GM12878 (cell line): ENCODE measurements around the gene BMAL2. TPM values are rescaled to one million over a fixed set of nuclear protein-coding genes. Genes with fewer than 3 reads are reported as not detected.

Experiments used
- ASH2L ChIP-seq: fragments of 300-600, 200-600 bp; sonication (generic); IDR thresholded peaks from 2 replicates; pipeline ENCODE4 v1.6.1; 2017; ENCODE audit warnings: low read depth, mild to moderate bottlenecking, borderline replicate concordance
- CREB1 ChIP-seq: IDR thresholded peaks from 2 replicates; pipeline ENCODE4 v1.6.1; 2012; ENCODE audit warnings: low read depth, mild to moderate bottlenecking, inconsistent platforms
- DPF2 ChIP-seq: fragments of 450-650 bp; IDR thresholded peaks from 2 replicates; pipeline ENCODE4 v1.6.1; 2017; ENCODE audit warnings: mild to moderate bottlenecking
- EGR1 ChIP-seq, 2 experiments: IDR thresholded peaks; 1 replicate in 1 of 2; 2 replicates in 1 of 2; pipeline ENCODE4 v1.6.1; 2011 to 2012; ENCODE audit warnings: low read depth in 2 of 2, low read length in 2 of 2, borderline replicate concordance in 1 of 2, mild to moderate bottlenecking in 1 of 2, moderate library complexity in 1 of 2
- EP300 ChIP-seq, 2 experiments: fragments of 150-350 bp in 1 of 2; IDR thresholded peaks; 2 replicates each; pipeline ENCODE4 v1.6.1; 2011 to 2012; ENCODE audit warnings: low read depth in 2 of 2, low read length in 2 of 2, borderline replicate concordance in 1 of 2, improper control_type of control experiment in 1 of 2, inconsistent platforms in 1 of 2; ENCODE audit not compliant: control insufficient read depth in 1 of 2
- GABPA ChIP-seq: IDR thresholded peaks from 2 replicates; pipeline ENCODE4 v1.6.1; 2014; ENCODE audit warnings: antibody characterized with exemption, low read depth, mild to moderate bottlenecking, inconsistent platforms
- IKZF1 ChIP-seq: fragments of 450-650 bp; conservative IDR thresholded peaks from 2 replicates; pipeline ENCODE4 v1.6.1; 2017; ENCODE audit warnings: antibody characterized with exemption, mild to moderate bottlenecking
- IRF4 ChIP-seq: IDR thresholded peaks from 2 replicates; pipeline ENCODE4 v1.6.1; 2011; ENCODE audit warnings: low read depth, low read length
- JUND ChIP-seq: IDR thresholded peaks from 2 replicates; pipeline ENCODE4 v1.6.1; 2012; ENCODE audit warnings: low read depth, mild to moderate bottlenecking, low read length, improper control_type of control experiment, moderate library complexity
- LARP7 ChIP-seq: fragments of 450-650 bp; IDR thresholded peaks from 2 replicates; pipeline ENCODE4 v1.6.1; 2017; ENCODE audit warnings: mild to moderate bottlenecking
- PML ChIP-seq: IDR thresholded peaks from 2 replicates; pipeline ENCODE4 v1.6.1; 2012; ENCODE audit warnings: low read length, inconsistent platforms
- POU2F2 ChIP-seq: IDR thresholded peaks from 3 replicates; pipeline ENCODE4 v1.6.1; 2011; ENCODE audit warnings: low read depth, mild to moderate bottlenecking, low read length, borderline replicate concordance
- RAD51 ChIP-seq: fragments of 450-650 bp; IDR thresholded peaks from 2 replicates; pipeline ENCODE4 v1.6.1; 2016; ENCODE audit warnings: moderate library complexity, mild to moderate bottlenecking, inconsistent platforms
- SMARCA5 ChIP-seq: fragments of 450-650 bp; IDR thresholded peaks from 2 replicates; pipeline ENCODE4 v1.6.1; 2017; ENCODE audit warnings: mild to moderate bottlenecking
- SREBF1 ChIP-seq: IDR thresholded peaks from 2 replicates; pipeline ENCODE4 v1.6.1; 2012; ENCODE audit warnings: mild to moderate bottlenecking, low read length
- SUZ12 ChIP-seq: fragments of 200-600 bp; sonication (generic); IDR thresholded peaks from one replicate; pipeline ENCODE4 v1.6.1; 2018; ENCODE audit warnings: antibody characterized with exemption, mild to moderate bottlenecking; ENCODE audit not compliant: unreplicated experiment
- YBX1 ChIP-seq: fragments of 450-650 bp; IDR thresholded peaks from 2 replicates; pipeline ENCODE4 v1.6.1; 2016; ENCODE audit warnings: antibody characterized with exemption
- YY1 ChIP-seq: IDR thresholded peaks from 2 replicates; pipeline ENCODE4 v1.6.1; 2011; ENCODE audit warnings: low read depth, mild to moderate bottlenecking, low read length
- ZNF217 ChIP-seq: fragments of 450-650 bp; IDR thresholded peaks from 2 replicates; pipeline ENCODE4 v1.6.1; 2017; ENCODE audit warnings: antibody characterized with exemption, mild to moderate bottlenecking
- ZNF622 ChIP-seq: fragments of 450-650 bp; IDR thresholded peaks from 2 replicates; pipeline ENCODE4 v1.6.1; 2017; ENCODE audit warnings: mild to moderate bottlenecking, inconsistent platforms
- polyA plus RNA-seq, 11 experiments: library from polyadenylated mRNA; depleted of rRNA in 4 of 11; unstranded in 6 of 11; stranded (reverse) in 5 of 11; fragments of >200 nt; fragmentation: Nextera tagmentation in 4 of 11; fragmentation: Illumina TruSeq in 1 of 11; extraction: Ambion mirVana in 4 of 11; extraction: Trizol in 1 of 11; gene quantifications; 1 replicate in 1 of 11; 2 replicates in 10 of 11; pipeline versions ENCODE4 v1.2.1 to v1.2.3, GENCODE V29; 2011 to 2016; ENCODE audit warnings: inconsistent platforms in 2 of 11, missing spikeins in 2 of 11, low read depth in 1 of 11
- total RNA-seq, 4 experiments: library from RNA; depleted of rRNA in 3 of 4; stranded (reverse); fragments of >200 nt in 3 of 4; fragmentation: Illumina TruSeq in 1 of 4; extraction: Trizol in 1 of 4; gene quantifications; 2 replicates each; pipeline versions ENCODE4 v1.2.1 to v1.2.3, GENCODE V29; 2013 to 2021
- TF ChIP-seq, protein P1 (sequence below): fragments of 450-650 bp; IDR thresholded peaks from 2 replicates; pipeline ENCODE4 v1.6.1; 2017; ENCODE audit warnings: mild to moderate bottlenecking
- TF ChIP-seq, protein P2 (sequence below): fragments of 450-650 bp; IDR thresholded peaks from 2 replicates; pipeline ENCODE4 v1.6.1; 2017; ENCODE audit warnings: low read depth, mild to moderate bottlenecking, moderate library complexity
- TF ChIP-seq, protein P3 (sequence below): fragments of 150-350 bp; IDR thresholded peaks from 2 replicates; pipeline ENCODE4 v1.6.1; 2016; ENCODE audit warnings: low read depth, low read length
- TF ChIP-seq, protein P4 (sequence below): fragments of 450-650 bp; IDR thresholded peaks from 2 replicates; pipeline ENCODE4 v1.6.1; 2017; ENCODE audit warnings: borderline replicate concordance

The BMAL2 gene
- total and polyA plus RNA-seq, 10 of the 15 experiments (the other 5 are each of a cell fraction or from before 2014, with no cell fraction given), result 7.9 to 53.6 (median 35.5) TPM

DNA sequence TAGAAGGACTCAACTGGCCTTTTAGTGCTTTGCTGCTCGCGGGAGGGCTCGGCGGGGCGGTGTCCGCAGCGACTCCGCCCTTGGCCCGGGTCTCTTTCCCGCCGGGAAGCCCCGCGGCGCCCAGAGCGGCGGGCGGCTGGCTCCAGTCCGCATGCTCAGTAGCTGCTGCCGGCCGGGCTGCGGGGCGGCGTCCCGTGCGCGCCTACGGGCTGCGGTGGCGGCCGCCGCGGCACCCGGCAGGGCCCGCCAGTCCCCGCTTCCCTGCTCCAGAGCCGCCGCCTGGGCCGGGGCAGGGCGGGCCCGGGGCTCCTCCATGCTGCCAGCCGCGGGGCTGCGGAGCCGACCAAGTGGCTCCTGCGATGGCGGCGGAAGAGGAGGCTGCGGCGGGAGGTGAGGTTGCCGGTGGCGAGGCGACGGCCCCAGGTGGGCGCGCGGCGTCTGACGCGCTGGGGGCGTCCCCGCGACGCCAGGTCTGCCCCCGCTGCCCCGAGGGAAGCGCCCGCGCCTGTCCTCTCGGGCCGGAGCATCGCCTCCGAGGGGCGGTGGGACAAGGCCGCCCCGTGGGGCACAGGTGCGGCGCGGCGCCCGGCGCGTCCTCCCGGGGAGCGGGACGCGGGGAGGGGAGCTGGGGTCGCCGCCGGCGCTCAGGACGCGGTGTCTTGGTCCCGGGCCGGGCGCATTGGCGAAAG, at the start of gene BMAL2 (continued):
- TF ChIP-seq EP300 (IDR thresholded peaks at IDR 0.05; ENCODE audit: borderline replicate concordance in 1 of 2, control insufficient read depth in 1 of 2, low read depth in 2 of 2, low read length in 2 of 2), result no peak
- TF ChIP-seq ZNF217, result 0 out of 2 replicates have a peak, but pooled peaks have one; percentile 69
- no peak for TF ChIP-seq JUND
- peak in 1 of 2 experiments; percentile 6; a peak in 2 of 3 replicates for TF ChIP-seq EGR1 (IDR thresholded peaks at IDR 0.05; ENCODE audit: borderline replicate concordance in 1 of 2, low read depth in 2 of 2, low read length in 2 of 2)
- peak; percentile 91 for TF ChIP-seq LARP7
- TF ChIP-seq, protein P1, sequence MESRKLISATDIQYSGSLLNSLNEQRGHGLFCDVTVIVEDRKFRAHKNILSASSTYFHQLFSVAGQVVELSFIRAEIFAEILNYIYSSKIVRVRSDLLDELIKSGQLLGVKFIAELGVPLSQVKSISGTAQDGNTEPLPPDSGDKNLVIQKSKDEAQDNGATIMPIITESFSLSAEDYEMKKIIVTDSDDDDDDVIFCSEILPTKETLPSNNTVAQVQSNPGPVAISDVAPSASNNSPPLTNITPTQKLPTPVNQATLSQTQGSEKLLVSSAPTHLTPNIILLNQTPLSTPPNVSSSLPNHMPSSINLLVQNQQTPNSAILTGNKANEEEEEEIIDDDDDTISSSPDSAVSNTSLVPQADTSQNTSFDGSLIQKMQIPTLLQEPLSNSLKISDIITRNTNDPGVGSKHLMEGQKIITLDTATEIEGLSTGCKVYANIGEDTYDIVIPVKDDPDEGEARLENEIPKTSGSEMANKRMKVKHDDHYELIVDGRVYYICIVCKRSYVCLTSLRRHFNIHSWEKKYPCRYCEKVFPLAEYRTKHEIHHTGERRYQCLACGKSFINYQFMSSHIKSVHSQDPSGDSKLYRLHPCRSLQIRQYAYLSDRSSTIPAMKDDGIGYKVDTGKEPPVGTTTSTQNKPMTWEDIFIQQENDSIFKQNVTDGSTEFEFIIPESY, result no peak
- TF ChIP-seq DPF2, result peak; percentile 88
- TF ChIP-seq, protein P2, sequence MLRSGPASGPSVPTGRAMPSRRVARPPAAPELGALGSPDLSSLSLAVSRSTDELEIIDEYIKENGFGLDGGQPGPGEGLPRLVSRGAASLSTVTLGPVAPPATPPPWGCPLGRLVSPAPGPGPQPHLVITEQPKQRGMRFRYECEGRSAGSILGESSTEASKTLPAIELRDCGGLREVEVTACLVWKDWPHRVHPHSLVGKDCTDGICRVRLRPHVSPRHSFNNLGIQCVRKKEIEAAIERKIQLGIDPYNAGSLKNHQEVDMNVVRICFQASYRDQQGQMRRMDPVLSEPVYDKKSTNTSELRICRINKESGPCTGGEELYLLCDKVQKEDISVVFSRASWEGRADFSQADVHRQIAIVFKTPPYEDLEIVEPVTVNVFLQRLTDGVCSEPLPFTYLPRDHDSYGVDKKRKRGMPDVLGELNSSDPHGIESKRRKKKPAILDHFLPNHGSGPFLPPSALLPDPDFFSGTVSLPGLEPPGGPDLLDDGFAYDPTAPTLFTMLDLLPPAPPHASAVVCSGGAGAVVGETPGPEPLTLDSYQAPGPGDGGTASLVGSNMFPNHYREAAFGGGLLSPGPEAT, result no peak
- TF ChIP-seq YY1, result peak; percentile 86
- no peak for TF ChIP-seq GABPA
- TF ChIP-seq RAD51, result no peak
- TF ChIP-seq SMARCA5, result peak; percentile 64; the same call in 1 of the 2 replicates
- peak; percentile 58; the same call in 1 of the 2 replicates for TF ChIP-seq ASH2L
- TF ChIP-seq ZNF622, result no peak
- no peak for TF ChIP-seq POU2F2
- no peak for TF ChIP-seq PML
- TF ChIP-seq YBX1, result no peak
- no peak for TF ChIP-seq IRF4
- no peak for TF ChIP-seq SUZ12
- peak; percentile 83 for TF ChIP-seq CREB1
- TF ChIP-seq, protein P3, sequence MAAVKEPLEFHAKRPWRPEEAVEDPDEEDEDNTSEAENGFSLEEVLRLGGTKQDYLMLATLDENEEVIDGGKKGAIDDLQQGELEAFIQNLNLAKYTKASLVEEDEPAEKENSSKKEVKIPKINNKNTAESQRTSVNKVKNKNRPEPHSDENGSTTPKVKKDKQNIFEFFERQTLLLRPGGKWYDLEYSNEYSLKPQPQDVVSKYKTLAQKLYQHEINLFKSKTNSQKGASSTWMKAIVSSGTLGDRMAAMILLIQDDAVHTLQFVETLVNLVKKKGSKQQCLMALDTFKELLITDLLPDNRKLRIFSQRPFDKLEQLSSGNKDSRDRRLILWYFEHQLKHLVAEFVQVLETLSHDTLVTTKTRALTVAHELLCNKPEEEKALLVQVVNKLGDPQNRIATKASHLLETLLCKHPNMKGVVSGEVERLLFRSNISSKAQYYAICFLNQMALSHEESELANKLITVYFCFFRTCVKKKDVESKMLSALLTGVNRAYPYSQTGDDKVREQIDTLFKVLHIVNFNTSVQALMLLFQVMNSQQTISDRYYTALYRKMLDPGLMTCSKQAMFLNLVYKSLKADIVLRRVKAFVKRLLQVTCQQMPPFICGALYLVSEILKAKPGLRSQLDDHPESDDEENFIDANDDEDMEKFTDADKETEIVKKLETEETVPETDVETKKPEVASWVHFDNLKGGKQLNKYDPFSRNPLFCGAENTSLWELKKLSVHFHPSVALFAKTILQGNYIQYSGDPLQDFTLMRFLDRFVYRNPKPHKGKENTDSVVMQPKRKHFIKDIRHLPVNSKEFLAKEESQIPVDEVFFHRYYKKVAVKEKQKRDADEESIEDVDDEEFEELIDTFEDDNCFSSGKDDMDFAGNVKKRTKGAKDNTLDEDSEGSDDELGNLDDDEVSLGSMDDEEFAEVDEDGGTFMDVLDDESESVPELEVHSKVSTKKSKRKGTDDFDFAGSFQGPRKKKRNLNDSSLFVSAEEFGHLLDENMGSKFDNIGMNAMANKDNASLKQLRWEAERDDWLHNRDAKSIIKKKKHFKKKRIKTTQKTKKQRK, result no peak
- TF ChIP-seq, protein P4, sequence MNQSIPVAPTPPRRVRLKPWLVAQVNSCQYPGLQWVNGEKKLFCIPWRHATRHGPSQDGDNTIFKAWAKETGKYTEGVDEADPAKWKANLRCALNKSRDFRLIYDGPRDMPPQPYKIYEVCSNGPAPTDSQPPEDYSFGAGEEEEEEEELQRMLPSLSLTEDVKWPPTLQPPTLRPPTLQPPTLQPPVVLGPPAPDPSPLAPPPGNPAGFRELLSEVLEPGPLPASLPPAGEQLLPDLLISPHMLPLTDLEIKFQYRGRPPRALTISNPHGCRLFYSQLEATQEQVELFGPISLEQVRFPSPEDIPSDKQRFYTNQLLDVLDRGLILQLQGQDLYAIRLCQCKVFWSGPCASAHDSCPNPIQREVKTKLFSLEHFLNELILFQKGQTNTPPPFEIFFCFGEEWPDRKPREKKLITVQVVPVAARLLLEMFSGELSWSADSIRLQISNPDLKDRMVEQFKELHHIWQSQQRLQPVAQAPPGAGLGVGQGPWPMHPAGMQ, result no peak
- peak; percentile 91 for TF ChIP-seq IKZF1
- no peak for TF ChIP-seq SREBF1
